ENCODE measurements around the gene KDF1. TPM values are rescaled to one million over a fixed set of nuclear protein-coding genes. Genes with fewer than 3 reads are reported as not detected.

Gene KDF1
- total RNA-seq, 2 donors from 2014 or later, result not detected

- Histone ChIP-seq H3K27ac (no peak overlapping the region), H3K4me3 (no peak overlapping the region), H3K4me1 (ENCODE audit: control insufficient read depth in 1 of 2, low read depth in 2 of 2) (no peaks in the 10 kb centered on the region), H3K9me3 (no peaks in the 10 kb centered on the region), H3K36me3 (no peaks in the 10 kb centered on the region), H3K27me3 (replicated peaks; ENCODE audit: insufficient read depth) (no peaks in the 10 kb centered on the region)
- no peak for TF ChIP-seq CTCF (IDR thresholded peaks at IDR 0.05)
- ATAC-seq (ENCODE audit: insufficient number of reproducible peaks, low FRiP score, low read depth), result no peak
- no peak for DNase-seq (ENCODE audit: low spot score)
Measured at GRCh38 chr1:26972821-26973220, 12.6 kb upstream of the KDF1 start.

- no peak for TF ChIP-seq CTCF (IDR thresholded peaks at IDR 0.05)
- Histone ChIP-seq H3K36me3 (no peaks in the 10 kb centered on the region), H3K4me3 (no peak overlapping the region), H3K27ac (no peak overlapping the region), H3K4me1 (ENCODE audit: control insufficient read depth in 1 of 2, low read depth in 2 of 2) (no peaks in the 10 kb centered on the region), H3K9me3 (no peaks in the 10 kb centered on the region), H3K27me3 (replicated peaks; ENCODE audit: insufficient read depth) (no peaks in the 10 kb centered on the region)
- no peak for DNase-seq (ENCODE audit: low spot score)
- ATAC-seq (ENCODE audit: insufficient number of reproducible peaks, low FRiP score, low read depth), result no peak
Measured at GRCh38 chr1:26972390-26972789, 12.1 kb upstream of the KDF1 start.

GRCh38 chr1:26971590-26971989 lies 11.3 kb upstream of the KDF1 start:
- Histone ChIP-seq H3K36me3 (no peaks in the 10 kb centered on the region), H3K27ac (no peak overlapping the region), H3K27me3 (replicated peaks; ENCODE audit: insufficient read depth) (no peaks in the 10 kb centered on the region), H3K9me3 (no peaks in the 10 kb centered on the region), H3K4me3 (no peak overlapping the region), H3K4me1 (ENCODE audit: control insufficient read depth in 1 of 2, low read depth in 2 of 2) (no peaks in the 10 kb centered on the region)
- no peak for TF ChIP-seq CTCF (IDR thresholded peaks at IDR 0.05)
- no peak for ATAC-seq (ENCODE audit: insufficient number of reproducible peaks, low FRiP score, low read depth)
- DNase-seq (ENCODE audit: low spot score), result no peak

GRCh38 chr1:26970810-26971209 lies 10.5 kb upstream of the KDF1 start:
- no peaks in the 10 kb centered on the region for H3K27me3 ChIP-seq (replicated peaks; ENCODE audit: insufficient read depth)
- no peaks in the 10 kb centered on the region for H3K4me1 ChIP-seq (ENCODE audit: control insufficient read depth in 1 of 2, low read depth in 2 of 2)
- TF ChIP-seq CTCF (IDR thresholded peaks at IDR 0.05), result no peak
- no peaks in the 10 kb centered on the region for H3K36me3 ChIP-seq
- no peak overlapping the region for H3K4me3 ChIP-seq
- no peaks in the 10 kb centered on the region for H3K9me3 ChIP-seq
- no peak for DNase-seq (ENCODE audit: low spot score)
- no peak for ATAC-seq (ENCODE audit: insufficient number of reproducible peaks, low FRiP score, low read depth)
- no peak overlapping the region for H3K27ac ChIP-seq

GRCh38 chr1:26965628-26966027 lies 5.4 kb upstream of the KDF1 start:
- no peaks in the 10 kb centered on the region for H3K4me1 ChIP-seq (ENCODE audit: control insufficient read depth in 1 of 2, low read depth in 2 of 2)
- ATAC-seq (ENCODE audit: insufficient number of reproducible peaks, low FRiP score, low read depth) (no peak), DNase-seq (ENCODE audit: low spot score) (no peak)
- H3K36me3 ChIP-seq, result no peaks in the 10 kb centered on the region
- no peaks in the 10 kb centered on the region for H3K9me3 ChIP-seq
- H3K27ac ChIP-seq, result no peak overlapping the region
- TF ChIP-seq CTCF (IDR thresholded peaks at IDR 0.05), result no peak
- no peak overlapping the region for H3K4me3 ChIP-seq
- H3K27me3 ChIP-seq (replicated peaks; ENCODE audit: insufficient read depth), result peaks cover 2% of the 10 kb centered on the region
